GM19099 (cell line): ENCODE measurements around the gene MORN1.

Source experiments
- POLR2A ChIP-seq: IDR thresholded peaks from 3 replicates; pipeline ENCODE4 v1.6.1; 2011; ENCODE audit warnings: low read depth; ENCODE audit not compliant: insufficient read length; ENCODE audit errors: extremely low read depth

MORN1 gene

DNA sequence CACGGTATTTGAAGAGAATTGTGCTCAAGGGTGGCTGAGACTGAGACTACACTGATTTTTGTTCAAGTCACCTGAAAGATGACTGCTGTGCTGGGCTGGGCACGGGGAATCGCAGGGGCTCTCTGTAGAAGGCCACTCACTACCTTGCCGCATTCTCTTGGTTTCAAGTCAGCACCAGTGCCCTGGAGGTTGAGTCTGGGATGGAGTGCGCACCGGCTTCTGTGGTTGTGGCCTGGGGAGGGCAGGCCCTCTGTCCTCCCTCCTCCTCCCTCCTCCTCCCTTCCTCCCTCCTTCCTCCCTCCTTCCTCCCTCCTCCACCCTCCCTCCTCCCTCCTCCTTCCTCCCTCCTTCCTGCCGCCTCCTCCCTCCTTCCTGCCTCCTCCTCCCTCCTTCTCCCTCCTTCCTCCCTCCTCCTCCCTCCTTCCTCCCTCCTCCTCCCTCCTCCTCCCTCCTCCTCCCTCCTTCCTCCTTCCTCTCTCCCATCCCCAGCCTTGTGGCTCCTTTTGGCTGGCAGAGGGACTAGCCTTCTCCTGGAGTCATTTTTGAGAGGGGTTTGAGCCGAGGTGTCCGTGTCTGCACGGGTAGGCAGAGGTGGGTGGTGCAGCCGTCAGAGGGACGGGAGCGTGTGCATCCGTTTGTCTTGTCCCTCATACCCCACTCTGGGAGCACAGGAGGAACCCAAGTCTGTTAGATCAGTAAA, 9.7 kb upstream of the MORN1 start:
- no peak for TF ChIP-seq POLR2A

DNA sequence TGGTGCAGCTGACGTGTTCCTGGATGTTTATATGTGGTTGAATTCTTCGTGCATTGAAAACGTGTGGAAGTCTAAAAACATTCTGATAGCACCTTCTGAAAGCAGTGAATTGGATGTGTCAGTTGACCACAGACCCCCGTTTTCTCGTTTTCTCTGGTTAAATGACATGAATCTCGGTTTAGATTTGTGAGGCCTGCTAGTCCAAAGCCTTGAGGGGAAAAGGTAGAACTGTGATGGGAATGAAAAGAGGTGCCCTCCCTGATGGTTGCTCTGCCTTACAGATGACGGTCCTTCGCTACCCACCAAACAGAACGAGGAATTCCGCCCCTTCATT, 9.2 kb upstream of the MORN1 start:
- no peak for TF ChIP-seq POLR2A

DNA sequence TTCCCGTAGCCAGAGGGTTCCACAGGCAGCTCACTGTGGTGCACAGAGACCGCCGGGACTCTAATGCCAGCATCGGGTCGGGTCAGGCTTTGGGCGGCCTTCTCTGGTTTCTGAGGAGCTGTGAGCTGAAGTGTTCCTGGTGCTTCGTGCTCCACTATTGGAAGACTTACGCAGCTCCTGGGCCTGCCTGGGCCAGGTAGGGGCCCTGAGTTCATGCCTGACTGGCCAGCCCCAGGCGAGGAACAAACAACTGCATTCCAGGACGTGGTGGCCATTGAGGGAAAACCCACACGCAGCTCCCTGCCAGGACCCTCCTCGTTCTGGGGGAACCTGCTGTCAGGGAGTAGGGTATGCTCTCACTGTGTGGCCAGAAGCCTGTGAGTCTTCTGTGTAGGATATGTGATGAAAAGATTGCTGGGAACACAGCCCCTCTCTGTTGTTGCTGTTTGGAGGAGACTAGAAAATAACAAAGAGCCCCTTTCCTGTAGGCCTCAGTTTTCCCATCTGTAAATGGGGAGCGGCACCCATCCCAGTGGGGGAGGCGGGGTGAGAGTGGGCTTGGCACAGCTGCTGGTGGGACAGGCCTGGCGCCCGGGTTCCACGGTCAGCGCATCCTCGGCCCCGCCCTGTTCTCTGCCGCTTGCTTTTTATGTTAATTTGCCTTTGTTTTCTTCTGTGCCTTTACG, 8.7 kb upstream of the MORN1 start:
- TF ChIP-seq POLR2A = no peak

DNA sequence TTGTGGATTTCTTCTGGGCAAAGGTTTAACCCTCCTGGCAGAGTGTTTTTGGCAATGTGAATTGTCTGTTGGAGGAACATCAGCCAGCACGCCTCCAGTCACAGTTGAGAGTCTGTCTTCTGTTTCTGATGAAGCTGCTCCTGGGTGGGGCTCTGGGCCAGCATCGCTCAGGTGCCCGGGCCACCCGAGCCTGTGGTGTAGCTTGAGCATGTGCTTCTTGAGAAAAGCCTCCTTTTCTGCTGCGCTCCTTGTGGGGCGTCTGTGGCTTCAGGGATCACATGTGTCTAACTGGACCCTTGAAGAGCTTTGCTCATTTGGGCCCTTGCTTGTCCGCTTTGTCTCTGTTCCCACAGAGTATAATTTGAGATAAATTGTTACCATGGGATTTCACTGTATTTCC, 7.5 kb upstream of the MORN1 start:
- TF ChIP-seq POLR2A = no peak

DNA sequence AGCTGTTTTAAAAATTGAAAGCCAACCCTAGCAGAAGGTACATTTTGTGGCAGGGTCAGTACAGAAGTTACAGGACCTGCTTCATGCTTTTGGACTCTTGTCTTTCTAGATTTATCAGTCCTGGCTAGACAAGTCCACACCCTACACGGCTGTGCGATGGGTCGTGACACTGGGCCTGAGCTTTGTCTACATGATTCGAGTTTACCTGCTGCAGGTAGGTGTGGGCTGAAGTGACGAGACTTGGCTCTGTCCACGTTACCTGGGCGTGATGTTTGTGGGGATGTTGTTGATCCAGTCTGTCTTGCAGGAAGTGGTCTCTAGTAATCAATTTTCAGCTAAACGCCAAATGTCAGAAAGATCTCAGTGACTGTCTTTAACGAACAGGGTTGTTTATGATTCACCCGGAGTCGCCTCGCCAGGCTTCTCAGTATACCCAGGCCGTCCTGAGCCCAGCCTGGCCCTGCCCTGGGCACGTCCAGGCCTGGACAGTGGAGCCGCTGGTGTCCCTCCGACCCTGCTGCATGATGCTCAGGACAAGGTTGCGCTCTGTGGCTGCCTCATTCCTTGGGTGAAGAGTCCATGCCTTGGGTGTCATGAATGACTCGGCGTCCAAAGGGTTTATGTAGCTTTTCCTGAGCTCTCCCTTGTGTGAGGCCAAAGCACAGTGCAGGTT, 5.8 kb upstream of the MORN1 start:
- TF ChIP-seq POLR2A = no peak

DNA sequence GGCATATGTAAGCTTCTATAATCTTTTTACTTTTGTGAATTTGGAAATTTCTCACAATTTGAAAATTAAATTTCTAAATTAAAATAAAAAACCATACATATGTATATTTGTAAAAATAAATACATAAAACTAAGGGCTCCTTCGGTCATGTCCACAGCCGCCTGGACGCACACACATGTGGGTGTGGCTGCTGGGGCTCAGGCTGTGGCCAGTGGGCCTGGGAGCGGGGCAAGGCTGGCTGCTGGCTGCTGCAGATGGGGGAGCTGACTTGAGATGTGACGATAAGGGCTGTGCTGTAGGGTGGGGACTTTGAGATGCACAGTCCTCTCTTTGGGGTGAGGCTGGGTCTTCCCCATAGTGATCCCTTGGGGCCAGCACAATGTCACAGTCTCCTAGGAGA, 5.1 kb upstream of the MORN1 start:
- no peak for TF ChIP-seq POLR2A

DNA sequence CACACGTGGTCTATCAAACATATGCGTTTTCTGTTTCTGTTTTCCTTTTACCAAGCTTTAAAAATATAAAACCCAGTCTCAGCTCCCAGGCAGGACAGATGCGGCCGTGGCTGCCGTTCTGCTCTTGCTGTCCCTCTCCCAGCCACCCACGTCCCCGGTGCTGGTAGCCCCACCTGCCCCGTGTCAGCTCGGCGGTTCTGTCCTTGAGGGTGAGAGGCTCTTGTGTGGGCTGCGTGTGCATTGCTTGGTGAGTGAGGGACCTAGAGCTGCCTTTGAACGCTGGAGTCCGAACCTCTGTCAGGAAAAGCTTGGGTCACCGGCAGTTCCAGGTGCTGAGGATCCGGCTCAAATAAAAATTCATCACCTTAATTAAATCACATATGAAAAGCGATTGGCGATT, 4.7 kb upstream of the MORN1 start:
- no peak for TF ChIP-seq POLR2A

DNA sequence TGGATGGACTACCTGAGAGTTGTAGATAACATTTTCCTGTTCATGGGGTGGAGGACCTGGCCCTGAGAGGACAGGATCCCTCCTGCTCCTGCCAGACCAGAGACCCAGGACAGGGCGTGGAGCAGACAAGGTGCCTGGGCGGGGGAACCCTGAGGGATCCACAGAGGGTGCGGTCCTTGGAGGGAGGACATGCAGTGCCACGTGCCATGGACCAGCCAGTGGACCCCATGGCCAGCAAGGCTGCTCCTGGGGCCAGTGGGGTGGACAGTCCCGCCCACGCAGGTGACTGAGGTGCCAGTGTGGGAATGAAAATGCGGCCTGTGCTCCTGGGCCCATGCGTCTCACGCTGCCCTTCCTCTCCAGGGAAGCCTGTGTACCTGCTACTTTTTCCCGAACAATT, 3.9 kb upstream of the MORN1 start:
- TF ChIP-seq POLR2A = no peak

DNA sequence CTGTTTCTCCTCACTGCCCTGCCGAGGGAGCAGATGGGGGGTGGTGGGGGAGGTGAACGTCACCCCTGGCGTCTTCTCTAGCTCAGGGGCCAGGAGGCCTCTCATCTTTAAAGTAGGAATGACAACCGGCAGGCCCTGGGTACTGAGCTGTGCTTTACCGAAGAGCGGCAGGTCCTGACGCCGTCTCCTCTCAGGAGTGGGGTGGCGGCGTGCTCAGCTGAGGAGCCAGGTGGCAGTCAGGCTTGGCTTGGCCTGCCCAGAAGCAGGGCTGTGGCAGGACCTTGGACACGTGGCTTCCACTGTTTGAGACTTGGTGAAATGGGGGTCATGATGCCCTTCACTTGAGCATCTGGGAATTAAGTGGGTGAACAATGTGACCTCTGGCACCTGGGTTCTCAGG, 3.4 kb upstream of the MORN1 start:
- TF ChIP-seq POLR2A = no peak

DNA sequence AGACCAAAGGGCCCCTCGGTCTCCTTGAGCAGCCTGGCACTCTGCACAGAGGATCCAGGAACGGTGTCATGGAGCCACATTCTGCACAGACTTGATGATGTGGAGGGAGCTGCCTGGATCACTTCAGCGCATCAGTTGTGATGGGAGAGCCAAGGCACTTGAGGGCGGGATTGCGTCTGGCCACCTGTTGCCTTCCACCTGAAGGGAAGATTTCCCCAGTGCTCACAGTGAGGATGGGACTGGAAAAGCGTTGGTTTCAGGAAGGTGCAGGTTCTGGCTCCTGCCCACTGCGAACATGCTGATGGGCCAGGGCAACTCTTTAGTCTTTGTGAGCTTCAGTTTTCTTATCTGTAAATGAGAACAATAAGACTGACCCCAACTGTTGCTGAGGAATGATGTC, 2.9 kb upstream of the MORN1 start:
- no peak for TF ChIP-seq POLR2A

DNA sequence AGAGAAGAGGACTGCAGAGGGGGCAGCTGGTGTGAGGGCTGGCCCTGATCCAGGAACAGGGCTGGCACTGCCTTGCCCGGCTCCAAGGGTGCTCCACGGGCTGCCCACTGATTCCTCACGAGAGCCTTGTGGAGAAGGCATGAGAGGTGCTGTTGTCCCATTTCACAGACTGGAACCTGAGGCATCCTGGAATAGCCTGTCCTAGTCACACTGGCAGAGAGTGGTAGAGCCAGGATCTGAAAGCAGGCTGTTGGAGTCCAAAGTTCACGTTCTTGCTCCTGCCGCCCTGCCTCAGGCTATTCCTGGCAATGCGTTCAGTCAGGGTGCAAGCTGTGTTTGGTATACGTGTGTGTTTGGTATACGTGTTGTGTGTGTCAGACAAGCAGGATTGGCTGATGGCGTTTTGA, 2.1 kb upstream of the MORN1 start:
- no peak for TF ChIP-seq POLR2A

DNA sequence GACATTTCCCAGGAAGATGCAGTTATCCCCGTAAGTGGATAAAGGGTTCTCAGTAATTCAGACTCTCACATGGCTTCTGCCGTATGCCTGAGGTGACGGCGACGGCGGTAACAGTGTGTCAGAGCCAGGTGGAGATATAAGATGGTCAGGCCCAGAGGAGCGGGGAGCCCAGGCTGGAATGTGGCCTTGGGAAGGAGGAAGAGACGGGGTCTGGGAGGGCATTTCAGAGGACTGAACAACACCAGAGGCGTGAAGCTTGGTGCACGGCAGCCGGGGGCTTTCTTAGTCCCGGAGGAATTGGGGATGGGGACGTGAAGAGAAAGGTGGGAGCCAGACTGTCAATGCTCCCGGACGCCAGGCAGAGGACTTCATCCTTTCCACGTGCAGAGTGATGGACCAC, 1.3 kb upstream of the MORN1 start:
- TF ChIP-seq POLR2A = no peak

DNA sequence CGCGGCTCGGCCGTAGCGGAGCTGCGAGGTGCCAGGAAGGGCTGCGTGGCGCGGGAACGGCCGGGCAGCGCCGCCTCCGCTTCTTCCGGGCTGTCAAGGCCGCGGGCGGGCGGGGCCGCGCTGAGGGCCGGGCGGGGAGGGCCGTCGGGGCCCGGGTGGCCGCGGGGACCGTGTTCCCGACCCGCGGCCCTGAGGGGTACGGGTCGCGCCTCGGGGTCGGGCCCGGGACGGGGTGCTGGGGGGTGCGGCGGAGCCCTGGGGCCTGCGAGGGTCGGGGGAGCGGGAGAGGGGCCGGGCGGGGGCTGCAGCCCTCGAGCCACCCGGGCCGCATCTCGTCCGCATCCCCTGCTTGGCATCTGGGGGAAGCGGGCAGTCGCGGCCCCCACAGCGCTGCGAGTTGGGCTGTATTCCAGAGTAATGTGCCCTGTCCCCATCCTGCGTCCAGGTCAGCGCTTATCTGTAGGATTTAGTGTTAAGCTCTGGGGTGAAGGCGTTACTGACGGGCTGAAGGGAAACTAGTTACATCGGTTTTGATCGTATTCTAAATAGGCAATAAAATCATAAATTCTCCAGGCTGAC, 666 bp upstream of the MORN1 start:
- no peak for TF ChIP-seq POLR2A

DNA sequence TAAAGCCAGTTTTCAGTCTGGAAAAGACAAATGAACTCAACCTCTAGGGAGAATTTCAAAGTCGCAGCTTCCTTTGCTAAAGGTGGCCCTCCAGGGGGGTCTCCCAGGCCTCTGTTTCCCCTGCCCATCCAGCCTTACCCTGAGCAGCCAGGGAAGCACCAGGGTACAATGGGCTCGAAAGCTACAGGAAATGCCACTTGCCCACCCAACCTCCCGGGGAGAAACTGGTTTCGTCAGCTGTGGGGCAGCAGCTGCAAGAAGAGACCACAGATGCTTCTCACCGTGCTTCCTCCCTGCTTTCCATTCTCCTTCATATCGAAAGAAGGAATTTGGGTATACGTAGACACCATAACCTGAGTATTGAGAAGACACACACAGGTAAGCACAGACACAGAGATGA, 1.7 kb downstream of the MORN1 start:
- TF ChIP-seq POLR2A = no peak

DNA sequence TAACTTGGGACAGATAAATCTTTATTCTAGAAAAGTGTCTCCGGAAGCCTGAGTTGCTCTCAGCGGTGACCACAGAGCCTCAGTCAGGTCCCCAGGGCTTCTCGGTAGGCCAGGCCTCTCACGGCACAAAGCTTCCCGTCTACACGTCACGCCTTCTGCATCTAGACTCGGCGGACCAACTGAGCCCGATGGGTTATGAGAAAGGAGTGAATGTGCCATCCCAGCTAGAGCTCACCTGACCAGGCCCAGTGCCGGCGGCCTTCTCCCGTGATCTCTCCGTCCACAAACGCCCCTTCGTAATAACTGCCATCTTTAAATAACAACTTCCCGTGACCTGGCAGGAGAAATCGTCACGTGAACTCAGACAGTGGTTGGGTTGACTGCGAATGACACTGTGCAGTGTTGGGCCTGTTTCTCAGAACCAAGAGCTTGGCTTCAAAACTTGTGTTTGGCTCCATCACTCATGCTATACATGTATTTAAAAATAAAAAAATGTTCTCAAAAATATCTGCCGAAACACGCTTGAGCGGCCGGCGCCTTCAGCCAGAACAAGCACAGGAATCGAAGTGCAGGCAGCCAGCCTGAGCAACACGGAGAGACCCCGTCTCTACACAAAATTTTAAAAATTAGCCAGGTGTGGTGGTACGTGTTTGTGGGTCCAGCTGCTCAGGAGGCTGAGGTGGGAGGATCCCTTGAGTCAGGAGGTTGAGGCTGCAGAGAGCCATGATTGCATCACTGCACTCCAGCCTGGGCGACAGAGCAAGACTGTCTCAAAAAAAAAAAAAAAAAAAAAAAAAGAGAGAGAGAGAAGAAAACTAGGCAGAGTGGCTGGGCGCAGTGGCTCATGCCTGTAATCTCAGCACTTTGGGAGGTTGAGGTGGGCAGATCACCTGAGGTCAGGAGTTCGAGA, 3.1 kb downstream of the MORN1 start:
- no peak for TF ChIP-seq POLR2A
